Osteoblast (primary cell): ENCODE measurements around the gene SUSD5. TPM values are rescaled to one million over a fixed set of nuclear protein-coding genes. Genes with fewer than 3 reads are reported as not detected.

Experiments used
- DNase-seq: peaks from one replicate; pipeline ENCODE4 v3.0.0; 2011; ENCODE audit warnings: low spot score, mixed read lengths; ENCODE audit not compliant: insufficient read length; ENCODE audit errors: missing footprints
- H2AFZ ChIP-seq: 2 replicates; pipeline ENCODE4 v1.6.0; 2011; ENCODE audit warnings: mild to moderate bottlenecking, low read length
- H3K27ac ChIP-seq: 2 replicates; pipeline ENCODE4 v1.5.1; 2011; ENCODE audit warnings: mild to moderate bottlenecking, low read depth, low read length, moderate library complexity
- H3K27me3 ChIP-seq: 2 replicates; pipeline ENCODE4 v1.6.0; 2012; ENCODE audit warnings: mild to moderate bottlenecking, control low read depth, inconsistent platforms, low read length, moderate library complexity; ENCODE audit not compliant: insufficient read depth
- H3K36me3 ChIP-seq: 2 replicates; pipeline ENCODE4 v1.5.1; 2011; ENCODE audit warnings: mild to moderate bottlenecking, low read length, control low read depth, moderate library complexity; ENCODE audit not compliant: insufficient read depth
- H3K4me1 ChIP-seq: 2 replicates; pipeline ENCODE4 v1.5.1; 2011; ENCODE audit warnings: mild to moderate bottlenecking, low read length, control low read depth, moderate library complexity; ENCODE audit not compliant: insufficient read depth
- H3K4me2 ChIP-seq: 2 replicates; pipeline ENCODE4 v1.6.0; 2011; ENCODE audit warnings: mild to moderate bottlenecking, low read length; ENCODE audit not compliant: insufficient read depth
- H3K4me3 ChIP-seq: fragments of 200-600 bp; sonication (generic); 3 replicates; pipeline ENCODE4 v1.5.1; 2012; ENCODE audit warnings: mild to moderate bottlenecking, low read length, inconsistent platforms; ENCODE audit not compliant: insufficient read depth
- H3K79me2 ChIP-seq: 2 replicates; pipeline ENCODE4 v1.6.0; 2012; ENCODE audit warnings: mild to moderate bottlenecking, low read length, control low read depth, inconsistent platforms; ENCODE audit not compliant: insufficient read depth
- H3K9me3 ChIP-seq: 2 replicates; pipeline ENCODE4 v1.5.1; 2011; ENCODE audit warnings: low read depth, low read length, control low read depth
- H4K20me1 ChIP-seq: 2 replicates; pipeline ENCODE4 v1.6.0; 2012; ENCODE audit warnings: mild to moderate bottlenecking, low read length, control low read depth; ENCODE audit not compliant: insufficient read depth
- CTCF ChIP-seq: IDR thresholded peaks from 2 replicates; pipeline ENCODE4 v1.5.1; 2011; ENCODE audit warnings: mild to moderate bottlenecking, low read depth, low read length, moderate library complexity; ENCODE audit errors: extremely low read depth
- total RNA-seq: library from RNA; depleted of rRNA; stranded (reverse); fragments of >200 nt; gene quantifications from 2 replicates; pipeline ENCODE4 v1.2.3, GENCODE V29; 2012

Gene SUSD5
- total RNA-seq, 1 donor: 10.9 TPM

GRCh38 chr3:33122991-33123390 is 95.6 kb downstream of the SUSD5 start:
- Histone ChIP-seq H3K36me3 (peaks cover 42% of the 10 kb centered on the region), H2AFZ (no peak overlapping the region), H3K4me3 (no peak overlapping the region), H4K20me1 (peaks cover 6% of the 10 kb centered on the region), H3K27ac (no peak overlapping the region), H3K27me3 (no peaks in the 10 kb centered on the region), H3K4me2 (no peak overlapping the region), H3K4me1 (peaks cover 17% of the 10 kb centered on the region), H3K9me3 (no peaks in the 10 kb centered on the region), H3K79me2 (peaks cover 47% of the 10 kb centered on the region)
- no peak for TF ChIP-seq CTCF
- no peak for DNase-seq

GRCh38 chr3:33119891-33120290 is 98.7 kb downstream of the SUSD5 start:
- no peak for TF ChIP-seq CTCF
- H3K4me3 ChIP-seq: no peak overlapping the region
- H2AFZ ChIP-seq: no peak overlapping the region
- H3K27ac ChIP-seq: no peak overlapping the region
- DNase-seq: no peak
- H3K9me3 ChIP-seq: no peaks in the 10 kb centered on the region
- H3K79me2 ChIP-seq: peaks cover 73% of the 10 kb centered on the region
- H3K4me1 ChIP-seq: peaks cover 36% of the 10 kb centered on the region
- H3K4me2 ChIP-seq: no peak overlapping the region
- peaks cover 24% of the 10 kb centered on the region for H3K36me3 ChIP-seq
- peaks cover 11% of the 10 kb centered on the region for H4K20me1 ChIP-seq
- H3K27me3 ChIP-seq: no peaks in the 10 kb centered on the region

GRCh38 chr3:33117461-33117860 is 101.1 kb downstream of the SUSD5 start:
- Histone ChIP-seq H3K27ac (no peak overlapping the region), H3K9me3 (no peaks in the 10 kb centered on the region), H3K27me3 (no peaks in the 10 kb centered on the region), H2AFZ (no peak overlapping the region), H3K4me2 (no peak overlapping the region), H3K36me3 (peaks cover 10% of the 10 kb centered on the region), H4K20me1 (peaks cover 11% of the 10 kb centered on the region), H3K4me3 (no peak overlapping the region), H3K4me1 (peaks cover 44% of the 10 kb centered on the region), H3K79me2 (peaks cover 64% of the 10 kb centered on the region)
- DNase-seq: no peak
- no peak for TF ChIP-seq CTCF

- Histone ChIP-seq H4K20me1 (peaks cover 11% of the 10 kb centered on the region), H3K4me1 (peaks cover 44% of the 10 kb centered on the region), H2AFZ (peak overlapping the region; percentile 92), H3K79me2 (peaks cover 48% of the 10 kb centered on the region), H3K36me3 (peaks cover under 1% of the 10 kb centered on the region), H3K9me3 (no peaks in the 10 kb centered on the region), H3K27ac (peak overlapping the region; percentile 91), H3K27me3 (no peaks in the 10 kb centered on the region), H3K4me2 (peak overlapping the region; percentile 97), H3K4me3 (peak overlapping the region; percentile 89)
- peak; percentile 74 for DNase-seq
- TF ChIP-seq CTCF: no peak
Measured at GRCh38 chr3:33115024-33115768, 103.4 kb downstream of the SUSD5 start.
